Lung microvascular endothelial cell (primary cell): ENCODE measurements around the gene LYPLAL1. TPM values are rescaled to one million over a fixed set of nuclear protein-coding genes. Genes with fewer than 3 reads are reported as not detected.
"Not testable (repeated sequence)": the region's sequence is repeated elsewhere in the genome, so short reads cannot be mapped to it uniquely, and the experiment has no call there.

Experiments
- DNase-seq, 2 donors: peaks; one replicate each; pipeline versions ENCODE4 v3.0.0 to v3.0.0-alpha.2; 2010; ENCODE audit warnings: low read depth in 2 of 2
- total RNA-seq: library from RNA; depleted of rRNA; stranded (reverse); fragments of >200 nt; gene quantifications from 2 replicates; pipeline ENCODE4 v1.2.1, GENCODE V29; 2014

The LYPLAL1 gene
- total RNA-seq, 1 donor from 2014 or later = 16.3 TPM

DNA sequence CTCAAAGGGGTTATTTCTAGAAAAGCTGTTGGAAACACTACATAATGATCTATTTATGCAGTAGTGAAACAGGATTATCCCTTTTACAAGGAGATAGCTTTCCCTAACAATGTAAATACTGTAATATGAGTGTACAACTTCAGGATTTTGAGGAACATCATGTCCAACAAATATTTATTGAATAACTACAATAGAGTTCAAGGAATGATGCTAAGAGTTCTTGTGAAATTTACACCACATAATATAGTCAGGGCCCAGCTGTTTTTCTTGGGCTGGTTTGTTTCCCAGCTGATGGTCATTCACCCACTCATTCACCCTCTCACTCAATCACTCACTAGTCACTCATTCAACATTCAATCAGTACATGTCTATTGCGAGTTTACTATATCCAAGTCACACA is 12.3 kb upstream of the LYPLAL1 start:
- DNase-seq = no peak

DNA sequence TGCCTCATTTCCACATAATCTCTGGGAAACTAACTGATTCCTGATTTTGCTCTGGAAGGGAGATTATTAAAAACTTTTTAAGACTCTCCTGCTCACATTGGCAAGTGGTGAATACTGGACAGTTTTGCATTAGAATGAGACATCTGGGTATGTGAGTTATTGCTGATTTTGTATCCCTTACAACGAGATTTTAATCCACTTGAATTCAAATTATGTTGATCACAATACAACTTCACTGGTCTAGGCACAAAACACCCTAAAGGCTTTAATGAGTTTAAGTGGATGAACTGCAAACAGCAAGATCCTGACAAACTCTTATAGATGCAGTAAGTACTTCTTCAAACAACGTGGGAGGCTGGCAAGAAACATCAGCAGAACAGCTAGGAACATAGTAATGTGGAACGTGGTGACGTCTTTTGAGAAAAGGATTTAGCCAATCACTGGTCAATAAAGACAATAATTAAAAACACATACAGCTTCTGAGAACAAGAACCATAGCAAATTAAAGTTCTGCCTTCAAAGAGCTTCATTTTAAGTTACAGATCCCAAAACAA is 10.2 kb upstream of the LYPLAL1 start:
- DNase-seq = no peak

DNA sequence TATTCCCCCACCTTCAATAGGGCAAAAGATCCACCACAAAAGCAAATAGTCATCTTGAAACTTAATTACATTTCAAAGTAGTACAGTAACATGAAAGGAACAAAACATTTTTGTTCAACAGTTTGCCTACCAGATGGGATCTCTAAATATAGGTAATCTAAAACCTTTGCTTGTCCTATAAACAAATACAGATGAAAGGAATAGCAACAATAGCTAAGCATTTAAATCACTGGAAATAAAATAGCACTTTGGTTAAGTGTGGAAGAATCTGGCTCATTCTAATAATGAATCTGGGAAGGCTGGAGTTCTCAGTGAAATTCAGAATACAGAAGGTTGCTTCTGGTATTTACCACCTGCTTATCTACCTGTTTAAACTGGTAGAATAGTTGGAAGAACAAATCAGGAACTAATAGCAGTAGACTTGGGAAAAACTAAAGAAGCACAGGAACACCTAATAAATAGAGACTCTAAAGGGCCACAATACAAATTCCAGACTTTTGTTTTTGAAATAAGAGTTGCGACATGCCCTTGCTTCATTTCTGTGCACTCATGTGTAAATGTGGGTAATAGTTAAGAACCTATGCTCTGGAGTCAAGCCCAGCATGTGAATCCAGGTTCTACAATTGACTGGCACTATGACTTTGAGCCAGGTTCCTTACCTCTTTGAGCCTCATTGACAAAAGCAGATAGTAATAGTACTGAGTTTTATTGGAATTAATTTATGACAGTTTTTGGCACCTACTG is 2.3 kb upstream of the LYPLAL1 start:
- DNase-seq = no peak

DNA sequence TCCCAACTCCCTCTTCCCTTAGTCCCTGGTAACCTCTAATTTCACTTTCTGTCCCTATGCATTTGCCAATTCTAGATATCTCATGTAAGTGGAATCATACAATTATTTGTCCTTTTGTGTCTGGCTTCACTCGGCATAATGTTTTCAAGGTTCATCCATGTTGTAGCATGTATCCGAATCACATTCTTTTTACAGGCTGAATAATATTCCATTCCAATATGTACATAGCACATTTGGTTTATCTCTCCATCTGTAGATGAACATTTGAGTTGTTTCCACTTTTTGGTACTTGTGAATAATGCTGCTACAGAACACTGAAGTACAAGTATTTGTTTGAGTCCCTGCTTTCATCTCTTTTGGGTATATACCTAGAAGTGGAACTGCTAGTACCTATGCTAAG is 857 bp upstream of the LYPLAL1 start:
- no peak for DNase-seq

DNA sequence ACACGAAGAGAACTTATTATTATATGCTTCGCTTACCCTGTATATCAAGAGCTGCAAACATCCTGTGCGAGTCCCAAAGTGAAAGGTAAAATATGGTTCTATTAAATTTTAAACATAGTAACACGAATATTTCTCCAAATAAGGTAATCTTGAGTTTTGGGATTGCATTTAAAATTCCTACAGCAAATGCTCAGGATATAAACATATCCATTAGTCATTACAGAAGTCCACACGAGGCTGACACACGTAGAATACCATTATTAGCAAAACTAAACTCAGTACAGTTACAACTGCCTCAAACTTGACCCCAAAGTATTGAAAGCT is 282 bp upstream of the LYPLAL1 start:
- DNase-seq = no peak

DNA sequence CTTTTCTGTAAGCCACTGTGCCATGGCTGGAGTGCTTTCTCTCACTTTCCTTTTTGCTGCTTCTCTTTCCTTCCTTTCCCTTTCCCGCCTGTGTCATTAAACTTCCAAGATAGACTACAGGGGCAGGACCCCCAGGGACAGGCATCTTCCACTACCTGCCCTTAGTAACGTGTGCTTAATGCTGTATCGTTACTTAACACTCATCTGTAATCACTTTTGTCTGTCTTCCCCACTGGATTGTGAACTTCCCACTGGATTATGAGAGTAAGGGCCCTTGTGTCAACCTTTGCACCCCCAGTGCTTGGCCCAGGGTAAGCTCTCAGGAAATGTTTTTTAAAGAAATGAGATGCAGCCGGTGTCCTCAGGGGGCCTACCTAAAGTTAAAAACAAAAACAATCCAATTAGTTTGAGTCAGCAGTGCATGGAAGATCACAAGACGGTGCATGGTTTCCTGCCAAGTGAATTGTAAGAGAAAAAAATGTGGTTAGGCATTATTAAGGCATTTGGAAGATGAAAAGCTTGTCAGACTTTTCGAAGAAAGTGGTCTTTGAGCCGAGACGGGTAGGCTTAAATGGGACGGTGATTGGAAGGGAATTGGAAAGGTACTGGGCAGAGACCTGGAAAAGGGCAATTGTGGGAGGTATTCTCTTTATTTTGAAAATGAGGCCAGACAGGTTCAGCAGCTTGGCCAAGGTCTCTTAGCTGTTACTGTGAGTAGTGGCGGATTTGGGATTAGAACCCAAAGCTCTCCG is 958 bp downstream of the LYPLAL1 start:
- peak; percentile 35 to 89 for DNase-seq

DNA sequence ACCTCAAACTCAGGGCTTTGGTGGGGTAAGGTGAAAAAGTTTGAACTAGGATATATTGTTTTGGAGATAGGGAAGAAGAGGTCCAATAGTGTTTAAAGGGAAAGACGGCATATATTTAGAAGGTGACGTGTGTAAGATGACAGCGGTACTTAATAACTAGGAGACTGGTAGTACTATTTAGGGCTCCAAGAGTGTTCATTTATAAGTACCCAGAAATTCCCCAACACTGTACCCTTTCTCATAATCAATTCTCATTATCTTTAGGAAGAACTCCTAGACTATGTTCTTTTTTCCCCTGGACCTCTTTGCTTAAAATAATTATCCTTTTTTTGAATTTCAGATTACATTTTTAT is 1.5 kb downstream of the LYPLAL1 start:
- DNase-seq = no peak

DNA sequence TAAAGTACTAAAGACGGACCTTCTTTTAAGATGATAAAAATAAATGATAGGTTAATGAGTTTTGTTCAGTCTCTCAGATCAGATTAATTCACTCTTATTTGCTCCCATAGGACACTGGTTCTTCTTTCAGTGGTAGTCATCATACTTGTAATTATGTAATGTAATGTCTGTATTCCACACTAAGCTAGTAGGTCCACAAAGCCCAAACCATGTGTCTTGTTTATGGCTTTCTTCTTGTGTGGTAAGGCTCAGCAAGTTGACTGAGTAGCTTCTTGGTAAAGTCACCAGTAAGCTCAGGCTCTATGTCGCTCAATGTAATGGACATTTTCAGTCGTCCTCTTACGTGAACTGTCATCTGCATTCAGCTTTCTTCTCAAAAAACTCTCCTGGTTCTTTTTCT is 2.5 kb downstream of the LYPLAL1 start:
- no peak for DNase-seq

DNA sequence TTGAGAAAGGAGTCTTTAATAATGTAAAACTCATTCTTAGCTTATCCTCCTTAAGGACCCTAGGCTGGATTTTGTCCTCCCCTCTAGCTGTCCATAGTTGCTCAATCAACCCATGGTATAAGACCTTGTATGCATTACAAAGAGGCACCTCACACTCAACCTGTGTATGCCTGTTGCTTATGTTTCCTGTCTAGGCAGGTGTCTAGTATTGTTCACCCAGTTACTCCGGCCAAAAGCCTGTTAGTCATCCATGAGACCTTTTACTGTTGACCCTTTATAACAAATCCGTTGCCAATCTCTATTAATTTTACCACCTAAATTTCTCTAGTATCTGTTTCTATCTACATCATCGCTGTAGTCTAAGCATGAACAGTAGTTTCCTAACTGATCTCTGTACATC is 3.7 kb downstream of the LYPLAL1 start:
- peak; percentile 48 to 57 for DNase-seq

DNA sequence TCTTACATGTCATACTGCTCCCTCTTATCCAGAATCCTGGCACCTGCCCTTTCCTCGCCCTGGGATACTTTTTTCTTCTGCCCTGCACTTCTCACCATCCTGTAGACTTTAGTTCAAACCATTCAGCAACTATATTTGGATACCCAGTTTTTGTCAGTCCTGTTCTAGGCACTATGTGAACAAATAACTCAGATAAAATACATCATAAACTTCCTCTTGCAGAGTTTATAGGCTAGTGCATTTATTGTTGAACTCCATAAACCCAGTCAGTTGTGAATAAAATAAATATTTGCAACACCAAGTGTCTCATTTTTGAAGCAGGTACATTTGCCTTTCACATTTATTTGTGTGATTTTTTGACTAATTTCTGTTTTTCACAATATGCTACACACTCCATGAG is 4.3 kb downstream of the LYPLAL1 start:
- no peak for DNase-seq

DNA sequence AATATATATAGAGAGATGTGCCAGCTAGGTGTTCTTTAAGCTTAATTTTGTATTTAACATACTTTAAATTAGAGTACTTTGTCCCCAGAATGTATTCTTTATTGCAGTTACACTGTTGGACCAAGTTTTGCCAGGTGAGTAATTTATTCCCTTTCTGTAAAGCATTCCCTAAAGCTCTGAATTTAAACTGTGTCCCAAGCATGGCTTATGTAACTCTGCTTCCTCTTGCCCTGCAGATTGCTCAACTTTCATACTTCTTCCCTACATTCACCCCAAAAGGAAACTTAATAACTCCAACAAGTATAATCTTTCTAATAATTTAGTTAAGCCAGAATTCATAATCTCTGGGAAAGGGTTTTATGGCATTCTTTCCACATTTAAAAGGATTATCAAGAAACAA is 5.6 kb downstream of the LYPLAL1 start:
- no peak for DNase-seq

DNA sequence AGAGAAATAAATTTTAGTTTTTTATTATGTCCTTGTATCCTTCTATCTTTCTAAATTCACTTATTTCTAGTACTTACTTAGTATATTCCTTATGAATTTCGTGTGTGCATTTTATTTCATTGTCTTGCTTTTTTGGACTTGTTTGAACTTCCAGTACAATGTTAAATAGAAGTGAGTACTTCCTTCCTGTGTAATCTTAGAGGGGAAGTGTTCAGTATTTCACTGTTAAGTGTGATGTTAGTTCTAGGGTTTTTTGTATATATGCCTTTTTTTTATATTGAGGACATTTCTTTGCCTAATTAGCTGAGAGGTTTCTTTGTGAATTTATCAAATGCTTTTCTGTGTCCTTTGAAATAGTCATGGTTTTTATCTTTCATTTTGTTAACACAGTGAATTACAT is 10.7 kb downstream of the LYPLAL1 start:
- DNase-seq = peak in 1 of 2 donors; percentile 35

DNA sequence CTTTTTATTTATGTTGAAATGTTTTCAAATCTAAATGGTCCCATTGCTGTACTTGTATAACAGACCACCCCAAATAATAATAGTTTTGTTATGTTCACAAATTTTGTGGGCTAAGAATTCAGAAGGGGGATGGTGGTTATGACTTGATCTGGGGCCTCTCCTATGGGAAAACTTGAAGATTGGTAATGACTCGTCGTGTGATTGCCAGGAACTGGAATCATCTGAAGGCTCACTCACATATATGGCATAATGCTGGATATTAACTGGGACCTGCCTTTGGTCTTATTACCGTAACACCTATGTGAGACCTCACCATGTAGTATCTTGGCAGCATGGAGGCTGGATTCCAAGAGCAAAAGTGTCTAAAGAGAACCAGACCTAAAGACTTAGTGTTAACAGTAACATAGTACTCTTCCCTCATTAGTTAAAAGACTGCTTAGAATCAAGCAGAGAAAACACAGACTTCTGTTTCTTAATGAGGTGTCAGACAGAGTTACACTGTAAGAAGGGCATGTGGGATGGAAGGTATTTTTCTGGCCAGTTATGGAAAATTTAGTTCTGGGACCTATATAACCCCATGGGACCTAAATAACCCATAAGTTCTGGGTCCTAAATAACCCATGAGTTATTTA is 11.9 kb downstream of the LYPLAL1 start:
- DNase-seq = no peak

DNA sequence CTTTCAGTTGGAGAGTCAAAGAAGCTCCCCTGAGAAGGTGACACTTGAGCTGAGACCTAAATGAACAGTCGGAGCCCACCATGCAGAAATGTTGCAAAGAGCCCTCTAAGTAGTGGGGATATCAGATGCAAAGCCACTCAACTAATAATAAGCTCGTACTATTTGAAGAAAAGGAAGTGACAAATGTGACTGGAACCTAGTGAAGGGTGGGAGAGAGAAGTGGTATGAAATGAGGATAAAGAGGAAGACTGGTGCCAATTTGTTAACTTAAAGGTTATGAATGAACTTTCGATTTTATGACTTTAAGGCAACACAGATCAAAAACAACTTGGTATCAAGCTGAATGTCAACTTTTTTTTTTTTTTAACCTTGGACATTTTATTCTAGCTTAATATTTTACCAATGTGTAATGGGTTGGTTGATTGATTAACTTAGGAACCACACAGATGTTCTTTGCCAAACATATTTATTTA is 14.7 kb downstream of the LYPLAL1 start:
- peak; percentile 4 to 40 for DNase-seq

DNA sequence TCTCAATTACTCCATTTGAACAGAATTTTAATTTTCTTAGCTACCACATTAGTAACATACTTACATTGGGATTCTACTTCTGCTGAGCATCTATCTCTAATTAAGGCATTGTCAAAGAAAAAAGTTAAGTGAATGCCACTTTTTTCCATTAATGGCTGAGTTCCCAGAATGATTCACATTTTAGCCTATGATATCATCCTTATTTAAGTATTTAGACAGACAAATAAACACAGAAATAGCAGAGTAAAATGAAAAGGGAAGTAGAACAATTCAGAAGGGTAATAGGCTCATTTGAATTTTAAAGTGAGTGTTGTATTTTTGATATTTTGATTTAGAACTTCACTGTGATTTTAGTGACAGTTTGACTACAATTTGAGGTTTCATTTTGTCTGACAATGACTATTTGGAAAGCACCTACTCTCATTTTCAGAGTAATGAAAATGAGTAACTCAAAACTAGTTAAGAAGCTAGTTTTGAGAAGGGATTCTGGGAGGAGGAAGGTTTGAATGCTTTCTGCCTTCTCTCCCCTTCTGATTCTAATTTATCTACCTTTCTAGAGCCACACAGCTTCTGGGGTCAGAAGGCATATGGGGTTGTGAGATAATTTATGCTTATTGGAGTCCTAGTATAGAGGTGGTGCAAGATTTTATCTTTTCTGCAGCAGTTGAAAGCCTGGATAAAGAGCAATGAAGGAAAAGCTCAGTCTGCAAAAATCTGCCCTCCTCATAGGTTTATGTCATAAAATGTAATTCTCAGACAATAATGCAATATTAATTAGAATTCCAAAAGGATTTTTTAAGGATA is 15.5 kb downstream of the LYPLAL1 start:
- peak; percentile 86 to 87 for DNase-seq

DNA sequence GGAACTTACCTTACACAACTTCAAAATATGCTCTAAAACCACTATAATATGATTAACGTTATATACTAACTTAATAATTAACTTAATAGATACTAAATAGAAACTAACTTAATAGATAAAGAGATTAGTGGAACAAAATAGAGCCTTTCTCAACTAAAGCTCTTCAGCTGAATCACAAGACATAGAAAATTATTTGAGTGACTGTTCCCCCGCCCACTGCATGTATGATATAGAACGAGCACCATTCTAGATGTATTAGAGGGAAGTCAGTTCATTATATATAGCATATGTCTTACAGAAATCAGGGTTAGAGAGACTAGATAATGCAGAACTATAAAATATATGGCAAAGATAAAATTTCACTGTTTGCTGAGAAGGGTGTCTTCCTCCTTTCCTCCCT is 16.3 kb downstream of the LYPLAL1 start:
- no peak for DNase-seq

DNA sequence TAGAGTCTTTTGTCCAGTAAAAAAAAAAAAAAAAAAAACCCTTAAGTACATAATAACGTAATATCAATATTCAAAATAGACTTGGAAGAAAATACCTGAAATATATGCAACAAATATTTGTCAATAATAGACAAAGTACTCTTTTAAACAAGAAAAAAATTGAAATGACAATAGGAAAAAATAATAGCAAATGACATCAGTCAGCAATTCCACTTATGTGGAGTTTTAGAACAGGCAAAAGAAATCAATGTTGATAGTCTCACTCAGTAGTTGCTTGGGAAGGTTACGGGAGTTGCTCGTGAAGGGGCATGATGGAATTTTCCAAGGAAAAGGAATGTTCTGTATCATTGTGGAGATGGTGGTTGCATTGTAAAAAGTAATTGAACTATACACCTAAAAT is 16.9 kb downstream of the LYPLAL1 start:
- DNase-seq = no peak

DNA sequence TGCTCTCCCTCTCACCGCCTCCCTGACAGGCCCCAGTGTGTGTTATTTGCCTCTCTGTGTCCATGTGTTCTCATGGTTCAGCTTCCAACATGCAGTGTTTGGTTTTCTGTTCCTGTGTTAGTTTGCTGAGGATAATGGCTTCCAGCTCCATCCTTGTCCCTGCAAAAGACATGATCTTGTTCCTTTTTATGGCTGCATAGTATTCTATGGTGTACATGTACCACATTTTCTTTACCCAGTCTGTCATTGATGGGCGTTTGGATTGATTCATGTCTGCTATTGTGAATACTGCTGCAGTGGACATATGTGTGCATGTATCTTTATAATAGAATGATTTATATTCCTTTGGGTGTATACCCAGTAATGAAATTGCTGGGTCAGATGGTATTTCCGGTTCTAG is 22.2 kb downstream of the LYPLAL1 start:
- DNase-seq = not testable (repeated sequence)

DNA sequence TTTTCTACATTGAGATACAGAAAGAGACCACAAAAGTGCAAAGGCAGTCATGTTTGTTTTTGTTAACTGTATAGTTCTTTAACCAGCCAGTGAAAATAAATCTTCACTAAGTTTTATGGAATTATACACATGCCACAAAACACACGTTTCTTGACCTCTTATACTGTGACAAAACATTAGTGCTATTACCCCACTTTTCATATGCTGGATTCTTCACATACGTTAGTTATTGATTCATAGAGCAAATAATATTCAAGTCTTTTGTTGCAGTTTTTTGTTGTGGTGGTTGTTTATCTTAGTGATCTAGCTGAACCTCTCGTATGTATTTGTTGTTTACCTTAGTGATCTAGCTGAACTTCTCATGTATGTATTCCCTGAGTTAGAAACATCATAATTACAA is 28.0 kb downstream of the LYPLAL1 start:
- no peak for DNase-seq

DNA sequence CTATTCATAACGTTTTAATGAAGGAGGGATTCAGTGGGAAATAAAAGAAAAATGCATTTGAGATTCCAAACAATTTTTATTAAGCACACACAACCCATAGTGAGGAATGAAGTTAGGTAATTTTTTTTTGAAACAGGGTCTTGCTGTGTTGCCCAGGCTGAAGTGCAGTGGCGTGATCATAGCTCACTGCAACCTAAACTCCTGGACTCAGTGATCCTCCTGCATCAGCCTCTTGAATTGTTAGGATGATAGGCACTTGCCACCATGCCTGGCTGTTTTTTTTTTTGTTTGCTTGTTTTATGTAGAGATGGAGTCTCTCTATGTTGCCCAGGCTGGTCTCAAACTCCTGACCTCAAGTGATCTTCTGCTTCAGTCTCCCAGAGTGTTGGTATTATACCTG is 28.9 kb downstream of the LYPLAL1 start:
- no peak for DNase-seq

DNA sequence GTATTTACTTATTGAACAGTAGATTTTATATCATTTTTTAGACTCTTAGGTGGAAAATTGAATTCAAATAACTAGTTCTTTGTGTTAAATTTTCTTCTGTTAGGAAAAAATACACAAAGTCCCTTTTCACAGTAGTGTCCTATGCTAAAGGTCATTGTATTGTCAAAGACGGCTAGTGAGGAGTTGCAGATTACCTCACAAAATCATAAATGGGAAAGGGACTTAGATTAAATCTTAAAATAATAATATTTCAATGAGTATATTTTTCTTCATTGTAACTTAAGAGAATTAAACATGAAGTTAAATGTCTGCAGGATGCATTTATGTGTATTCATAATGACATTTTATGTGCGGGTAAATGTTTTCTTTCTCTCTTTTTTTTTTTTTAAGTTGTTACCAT is 32.7 kb downstream of the LYPLAL1 start:
- no peak for DNase-seq

DNA sequence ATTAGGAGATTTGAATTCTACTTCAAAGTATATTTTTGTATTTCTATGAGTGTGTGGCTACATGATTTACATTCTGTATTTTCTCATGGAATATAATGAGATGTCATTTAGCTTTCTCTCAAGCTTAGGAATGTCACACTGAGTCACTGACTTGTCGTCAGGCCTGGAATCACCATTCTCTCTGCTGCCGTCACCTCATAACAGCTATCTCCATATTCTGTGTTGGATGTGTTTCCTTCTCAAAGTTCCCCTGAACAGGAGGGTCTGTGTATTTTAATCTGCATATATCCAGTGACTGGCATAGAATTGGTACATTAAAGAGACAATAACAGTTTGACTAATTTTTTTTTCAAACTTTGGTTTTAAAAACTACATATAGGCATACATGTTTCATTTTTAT is 35.9 kb downstream of the LYPLAL1 start:
- DNase-seq = no peak
